ENCODE data around the gene LILRA6. TPM values are rescaled to one million over a fixed set of nuclear protein-coding genes. Genes with fewer than 3 reads are reported as not detected.

LILRA6 gene
- total and polyA plus RNA-seq, 2 of the 13 experiments (the other 11 are each of a cell fraction or from before 2014, with no cell fraction given): not detected

DNA sequence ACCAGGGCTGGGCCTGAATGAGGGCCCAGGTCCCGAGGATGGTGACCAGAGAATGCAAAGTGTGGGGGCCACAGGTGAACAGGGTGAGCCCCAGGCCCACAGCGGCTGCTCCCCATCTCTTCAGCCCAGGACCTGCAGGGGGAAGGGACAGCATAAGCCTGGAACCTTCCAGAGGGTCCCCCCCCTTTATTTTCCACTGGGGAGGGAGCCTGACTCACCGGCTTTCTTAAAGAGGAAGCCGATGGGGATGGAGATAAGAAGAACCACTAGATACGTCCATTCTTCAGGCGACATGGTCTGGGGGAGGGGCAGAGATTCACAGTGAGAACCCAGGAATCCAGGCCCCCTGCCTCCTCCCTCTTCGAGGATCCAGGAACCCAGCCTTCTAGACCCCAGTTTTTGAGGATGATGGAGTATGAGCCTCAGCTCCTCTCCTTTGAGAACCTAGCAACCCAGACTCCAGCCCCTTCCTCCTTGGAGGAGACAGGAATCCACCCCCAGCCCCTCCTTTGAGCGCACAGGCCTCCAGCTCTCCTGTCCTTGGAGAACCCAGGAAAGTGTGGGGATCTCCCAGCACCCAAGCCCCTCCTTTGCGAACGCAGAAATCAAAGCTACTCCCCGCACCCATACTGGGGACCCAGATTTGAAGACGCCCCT lies 54.2 kb downstream of the LILRA6 start (continued):
- TF ChIP-seq, protein P1, sequence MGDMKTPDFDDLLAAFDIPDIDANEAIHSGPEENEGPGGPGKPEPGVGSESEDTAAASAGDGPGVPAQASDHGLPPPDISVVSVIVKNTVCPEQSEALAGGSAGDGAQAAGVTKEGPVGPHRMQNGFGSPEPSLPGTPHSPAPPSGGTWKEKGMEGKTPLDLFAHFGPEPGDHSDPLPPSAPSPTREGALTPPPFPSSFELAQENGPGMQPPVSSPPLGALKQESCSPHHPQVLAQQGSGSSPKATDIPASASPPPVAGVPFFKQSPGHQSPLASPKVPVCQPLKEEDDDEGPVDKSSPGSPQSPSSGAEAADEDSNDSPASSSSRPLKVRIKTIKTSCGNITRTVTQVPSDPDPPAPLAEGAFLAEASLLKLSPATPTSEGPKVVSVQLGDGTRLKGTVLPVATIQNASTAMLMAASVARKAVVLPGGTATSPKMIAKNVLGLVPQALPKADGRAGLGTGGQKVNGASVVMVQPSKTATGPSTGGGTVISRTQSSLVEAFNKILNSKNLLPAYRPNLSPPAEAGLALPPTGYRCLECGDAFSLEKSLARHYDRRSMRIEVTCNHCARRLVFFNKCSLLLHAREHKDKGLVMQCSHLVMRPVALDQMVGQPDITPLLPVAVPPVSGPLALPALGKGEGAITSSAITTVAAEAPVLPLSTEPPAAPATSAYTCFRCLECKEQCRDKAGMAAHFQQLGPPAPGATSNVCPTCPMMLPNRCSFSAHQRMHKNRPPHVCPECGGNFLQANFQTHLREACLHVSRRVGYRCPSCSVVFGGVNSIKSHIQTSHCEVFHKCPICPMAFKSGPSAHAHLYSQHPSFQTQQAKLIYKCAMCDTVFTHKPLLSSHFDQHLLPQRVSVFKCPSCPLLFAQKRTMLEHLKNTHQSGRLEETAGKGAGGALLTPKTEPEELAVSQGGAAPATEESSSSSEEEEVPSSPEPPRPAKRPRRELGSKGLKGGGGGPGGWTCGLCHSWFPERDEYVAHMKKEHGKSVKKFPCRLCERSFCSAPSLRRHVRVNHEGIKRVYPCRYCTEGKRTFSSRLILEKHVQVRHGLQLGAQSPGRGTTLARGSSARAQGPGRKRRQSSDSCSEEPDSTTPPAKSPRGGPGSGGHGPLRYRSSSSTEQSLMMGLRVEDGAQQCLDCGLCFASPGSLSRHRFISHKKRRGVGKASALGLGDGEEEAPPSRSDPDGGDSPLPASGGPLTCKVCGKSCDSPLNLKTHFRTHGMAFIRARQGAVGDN (CRISPR knock-in tag; IDR thresholded peaks at IDR 0.05): no peak
- no peak for TF ChIP-seq ZNF143 (CRISPR knock-in tag; IDR thresholded peaks at IDR 0.05)

DNA sequence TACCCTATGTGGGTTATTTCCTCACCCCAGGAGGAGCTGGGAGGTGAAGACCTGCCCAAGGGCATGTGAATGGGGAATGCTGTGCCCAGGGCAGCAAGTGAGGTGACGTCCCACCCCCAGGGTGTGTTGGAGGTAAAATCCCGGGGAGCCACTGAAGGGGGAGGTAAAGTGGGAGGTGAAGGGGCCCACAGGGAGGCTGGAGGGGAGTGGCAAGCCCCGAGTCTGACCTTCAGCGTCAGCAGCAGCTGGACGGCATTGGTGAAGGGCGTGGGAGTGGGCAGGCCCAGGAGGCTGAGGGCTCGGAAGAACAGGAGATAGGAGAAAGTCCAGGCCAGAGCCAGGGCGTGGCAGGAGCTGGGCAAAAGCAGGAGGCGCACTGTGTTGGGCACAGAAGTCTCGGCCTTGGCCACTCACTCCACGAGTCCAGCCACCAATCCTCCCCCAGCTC lies 55.6 kb downstream of the LILRA6 start:
- Histone ChIP-seq H3K9me3 (ENCODE audit: low read length) (no peaks in the 10 kb centered on the region), H3K4me1 (ENCODE audit: insufficient read depth, low read length) (peaks cover 26% of the 10 kb centered on the region), H3K27me3 (ENCODE audit: control insufficient read depth in 1 of 2, insufficient read depth in 2 of 2, low read length in 2 of 2) (no peaks in the 10 kb centered on the region), H3K36me3 (replicated peaks in 1 of 2; ENCODE audit: control insufficient read depth in 1 of 2, insufficient read depth in 2 of 2, low read length in 2 of 2) (0 out of 5 replicates have a peak, but pooled peaks cover 1 to 12% of the 10 kb centered on the region in 2 experiments), H3K79me2 (ENCODE audit: insufficient read depth, low read length) (peaks cover 13% of the 10 kb centered on the region), H4K20me1 (ENCODE audit: insufficient read depth, low read length) (no peaks in the 10 kb centered on the region), H3K4me2 (ENCODE audit: low read depth, low read length) (no peak overlapping the region), H3K9ac (ENCODE audit: insufficient read depth, low read depth, low read length) (no peak overlapping the region), H3K27ac (ENCODE audit: extremely low read length, insufficient read depth, low read length) (no peak overlapping the region), H3K4me3 (replicated peaks in 1 of 3; ENCODE audit: insufficient read depth in 1 of 3, low read depth in 2 of 3, low read length in 3 of 3) (no peak overlapping the region), H2AFZ (ENCODE audit: low read length) (no peak overlapping the region)
- TF ChIP-seq SRF (IDR thresholded peaks at IDR 0.05; ENCODE audit: low read depth, low read length) (no peak), ADNP (CRISPR knock-in tag; IDR thresholded peaks at IDR 0.05) (no peak), ZZZ3 (CRISPR knock-in tag; IDR thresholded peaks at IDR 0.05; ENCODE audit: borderline replicate concordance) (no peak), HNF4G (IDR thresholded peaks at IDR 0.05; ENCODE audit: borderline replicate concordance, low read depth, low read length) (no peak), HNF4G (CRISPR knock-in tag; IDR thresholded peaks at IDR 0.05; ENCODE audit: borderline replicate concordance, low read depth) (no peak)
- FAIRE-seq: no peak
- intact Hi-C loops (cut with micrococcal nuclease; ENCODE audit: unreplicated experiment): loop anchor here (1.0 kb wide), 1 partner anchor 27 kb away; no protein-coding TSS in a partner anchor
- 89% methylated on average over 11 of the region's 11 CpGs for WGBS (ENCODE audit: low lambda C conversion rate)
- DNase-seq (ENCODE audit: low spot score): no peak
- POLR2A ChIA-PET: interaction anchor here (1.5 to 1.6 kb wide), 3 partner anchors 14 to 28 kb away, joined by 3 to 6 read pairs (median 5); partner anchors contain the start of genes LENG1, RPS9 and TMC4
- in situ Hi-C loops (cut with HindIII; ENCODE audit: extremely low pct_ligation_motif_present, low pct_unique_long_range_greater_than_20kb): no loop called here
- CTCF ChIA-PET (ENCODE audit: low intra/inter-chr PET ratio, low total read pairs): no interaction called here
- ATAC-seq: no peak
- no TSS peak for BruUV-seq (replicated peaks)

Small RNA genes within 50 kb of the gene (microRNA-seq; reads per million reads assigned to microRNA genes)
- not detected for gene MIR4752

Small RNA genes within 50 kb of the gene (small RNA-seq; reads per million reads assigned to genes)
- gene MIR4752 (ENCODE audit: insufficient read depth in 2 of 3, insufficient read length in 3 of 3, low read depth in 2 of 3, low replicate concordance in 1 of 3) (0 reads per million in 3 experiments), gene RNU6-1307P (ENCODE audit: insufficient read depth in 2 of 3, insufficient read length in 3 of 3, low read depth in 2 of 3, low replicate concordance in 1 of 3) (0 reads per million in 3 experiments)

Other genes starting within 250 kb of the LILRA6 start
- not detected in 2 replicates for gene VSTM1, start 178.9 kb downstream of the LILRA6 start, total RNA-seq (2016; rRNA removed; fragmentation: Illumina TruSeq; extraction: Trizol)
- gene VSTM1, start 178.9 kb downstream of the LILRA6 start, polyA plus RNA-seq (2011; rRNA removed): not detected in 2 replicates
- not detected in 2 replicates for gene TARM1, start 161.4 kb downstream of the LILRA6 start, total RNA-seq (2016; rRNA removed; fragmentation: Illumina TruSeq; extraction: Trizol)
- not detected in 2 replicates for gene TARM1, start 161.4 kb downstream of the LILRA6 start, polyA plus RNA-seq (2011; rRNA removed)
- gene OSCAR, start 142.0 kb downstream of the LILRA6 start, total RNA-seq (2016; rRNA removed; fragmentation: Illumina TruSeq; extraction: Trizol): not detected in 2 replicates
- 1.9 and 2.8 TPM in 2 replicates for gene OSCAR, start 142.0 kb downstream of the LILRA6 start, polyA plus RNA-seq (2011; rRNA removed)
- gene NDUFA3, start 139.9 kb downstream of the LILRA6 start, total RNA-seq (2016; rRNA removed; fragmentation: Illumina TruSeq; extraction: Trizol): 70.9 and 75.4 TPM in 2 replicates
- gene NDUFA3, start 139.9 kb downstream of the LILRA6 start, polyA plus RNA-seq (2011; rRNA removed): 31.6 and 33.7 TPM in 2 replicates
- 10.7 and 13.5 TPM in 2 replicates for gene TFPT, start 127.1 kb downstream of the LILRA6 start, total RNA-seq (2016; rRNA removed; fragmentation: Illumina TruSeq; extraction: Trizol)
- 8.4 and 8.6 TPM in 2 replicates for gene TFPT, start 127.1 kb downstream of the LILRA6 start, polyA plus RNA-seq (2011; rRNA removed)
- gene PRPF31, start 127.0 kb downstream of the LILRA6 start, total RNA-seq (2016; rRNA removed; fragmentation: Illumina TruSeq; extraction: Trizol): 63.8 and 68.9 TPM in 2 replicates
- gene PRPF31, start 127.0 kb downstream of the LILRA6 start, polyA plus RNA-seq (2011; rRNA removed): 23.8 and 29.5 TPM in 2 replicates
- 5.8 and 7.6 TPM in 2 replicates for gene CNOT3, start 105.0 kb downstream of the LILRA6 start, total RNA-seq (2016; rRNA removed; fragmentation: Illumina TruSeq; extraction: Trizol)
- 4.3 and 4.9 TPM in 2 replicates for gene CNOT3, start 105.0 kb downstream of the LILRA6 start, polyA plus RNA-seq (2011; rRNA removed)
- gene LENG1, start 83.1 kb downstream of the LILRA6 start, total RNA-seq (2016; rRNA removed; fragmentation: Illumina TruSeq; extraction: Trizol): 3.8 and 4.0 TPM in 2 replicates
- 1.8 and 2.0 TPM in 2 replicates for gene LENG1, start 83.1 kb downstream of the LILRA6 start, polyA plus RNA-seq (2011; rRNA removed)
- gene TMC4, start 69.6 kb downstream of the LILRA6 start, total RNA-seq (2016; rRNA removed; fragmentation: Illumina TruSeq; extraction: Trizol): 0.24 TPM in 1 of 2 replicates, not detected in the other
- 0.13 and 0.35 TPM in 2 replicates for gene TMC4, start 69.6 kb downstream of the LILRA6 start, polyA plus RNA-seq (2011; rRNA removed)
- 9.0 and 22.2 TPM in 2 replicates for gene MBOAT7, start 53.2 kb downstream of the LILRA6 start, total RNA-seq (2016; rRNA removed; fragmentation: Illumina TruSeq; extraction: Trizol)
- gene MBOAT7, start 53.2 kb downstream of the LILRA6 start, polyA plus RNA-seq (2011; rRNA removed): 25.5 and 42.2 TPM in 2 replicates
- 64.8 and 65.4 TPM in 2 replicates for gene TSEN34, start 51.5 kb downstream of the LILRA6 start, total RNA-seq (2016; rRNA removed; fragmentation: Illumina TruSeq; extraction: Trizol)
- gene TSEN34, start 51.5 kb downstream of the LILRA6 start, polyA plus RNA-seq (2011; rRNA removed): 55.1 and 62.6 TPM in 2 replicates
- gene RPS9, start 41.9 kb downstream of the LILRA6 start, total RNA-seq (2016; rRNA removed; fragmentation: Illumina TruSeq; extraction: Trizol): 1,411 and 1,450 TPM in 2 replicates
- 2,903 and 3,161 TPM in 2 replicates for gene RPS9, start 41.9 kb downstream of the LILRA6 start, polyA plus RNA-seq (2011; rRNA removed)
- gene LILRB3, start 19.8 kb downstream of the LILRA6 start, total RNA-seq (2016; rRNA removed; fragmentation: Illumina TruSeq; extraction: Trizol): not detected in 2 replicates
- gene LILRB3, start 19.8 kb downstream of the LILRA6 start, polyA plus RNA-seq (2011; rRNA removed): 0.10 and 0.22 TPM in 2 replicates
- not detected in 2 replicates for gene LILRB5, start 14.5 kb upstream of the LILRA6 start, total RNA-seq (2016; rRNA removed; fragmentation: Illumina TruSeq; extraction: Trizol)
- gene LILRB5, start 14.5 kb upstream of the LILRA6 start, polyA plus RNA-seq (2011; rRNA removed): not detected in 2 replicates
- not detected in 2 replicates for gene LILRB2, start 38.3 kb upstream of the LILRA6 start, total RNA-seq (2016; rRNA removed; fragmentation: Illumina TruSeq; extraction: Trizol)
- gene LILRB2, start 38.3 kb upstream of the LILRA6 start, polyA plus RNA-seq (2011; rRNA removed): not detected in 2 replicates
- gene LILRA5, start 70.4 kb upstream of the LILRA6 start, total RNA-seq (2016; rRNA removed; fragmentation: Illumina TruSeq; extraction: Trizol): not detected in 2 replicates
- not detected in 2 replicates for gene LILRA5, start 70.4 kb upstream of the LILRA6 start, polyA plus RNA-seq (2011; rRNA removed)
- gene LILRA4, start 96.4 kb upstream of the LILRA6 start, total RNA-seq (2016; rRNA removed; fragmentation: Illumina TruSeq; extraction: Trizol): not detected in 2 replicates
- gene LILRA4, start 96.4 kb upstream of the LILRA6 start, polyA plus RNA-seq (2011; rRNA removed): 0.07 and 0.72 TPM in 2 replicates
- 0.70 and 1.2 TPM in 2 replicates for gene LAIR1, start 122.1 kb upstream of the LILRA6 start, total RNA-seq (2016; rRNA removed; fragmentation: Illumina TruSeq; extraction: Trizol)
- gene LAIR1, start 122.1 kb upstream of the LILRA6 start, polyA plus RNA-seq (2011; rRNA removed): 0.75 and 1.1 TPM in 2 replicates
- gene TTYH1, start 172.7 kb upstream of the LILRA6 start, total RNA-seq (2016; rRNA removed; fragmentation: Illumina TruSeq; extraction: Trizol): 10.6 and 19.9 TPM in 2 replicates
- gene TTYH1, start 172.7 kb upstream of the LILRA6 start, polyA plus RNA-seq (2011; rRNA removed): 6.9 and 8.9 TPM in 2 replicates
- 5.8 and 14.3 TPM in 2 replicates for gene LENG8, start 206.4 kb upstream of the LILRA6 start, total RNA-seq (2016; rRNA removed; fragmentation: Illumina TruSeq; extraction: Trizol)
- 38.3 and 41.9 TPM in 2 replicates for gene LENG8, start 206.4 kb upstream of the LILRA6 start, polyA plus RNA-seq (2011; rRNA removed)
- gene LENG9, start 221.0 kb upstream of the LILRA6 start, total RNA-seq (2016; rRNA removed; fragmentation: Illumina TruSeq; extraction: Trizol): 1.5 and 2.9 TPM in 2 replicates
- gene LENG9, start 221.0 kb upstream of the LILRA6 start, polyA plus RNA-seq (2011; rRNA removed): 0.75 and 1.2 TPM in 2 replicates
- gene CDC42EP5, start 230.5 kb upstream of the LILRA6 start, total RNA-seq (2016; rRNA removed; fragmentation: Illumina TruSeq; extraction: Trizol): 0.83 and 1.6 TPM in 2 replicates
- gene CDC42EP5, start 230.5 kb upstream of the LILRA6 start, polyA plus RNA-seq (2011; rRNA removed): 0.34 and 0.41 TPM in 2 replicates

Measured in HepG2 (cell line).